ENCODE results near the gene RSRC1. TPM values are rescaled to one million over a fixed set of nuclear protein-coding genes. Genes with fewer than 3 reads are reported as not detected.

Gene RSRC1
- total RNA-seq, 3 donors from 2014 or later, result 26.6 to 41.9 (median 29.9) TPM

GRCh38 chr3:158200955-158201354 lies 91.1 kb downstream of the RSRC1 start:
- no peak for DNase-seq
- Histone ChIP-seq H3K4me1 (ENCODE audit: low read depth) (no peaks in the 10 kb centered on the region), H3K9me3 (peaks cover 32% of the 10 kb centered on the region), H3K4me3 (no peak overlapping the region), H3K36me3 (ENCODE audit: low read depth) (no peaks in the 10 kb centered on the region)
- ATAC-seq, result no peak
- TF ChIP-seq CTCF (IDR thresholded peaks at IDR 0.05), result no peak
- intact Hi-C loops (cut with DNase I, micrococcal nuclease), result no loop called here

- TF ChIP-seq CTCF (IDR thresholded peaks at IDR 0.05), result no peak
- H3K9me3 ChIP-seq, result peaks cover 14% of the 10 kb centered on the region
- no peaks in the 10 kb centered on the region for H3K4me1 ChIP-seq (ENCODE audit: low read depth)
- no peak overlapping the region for H3K4me3 ChIP-seq
- ATAC-seq (no peak), DNase-seq (no peak)
- no peaks in the 10 kb centered on the region for H3K36me3 ChIP-seq (ENCODE audit: low read depth)
- intact Hi-C loops (cut with DNase I, micrococcal nuclease), result no loop called here
These were observed 95.4 kb downstream of the RSRC1 start for GRCh38 chr3:158205324-158205723.

GRCh38 chr3:158205994-158206393 lies 96.1 kb downstream of the RSRC1 start:
- DNase-seq, result no peak
- no peak for ATAC-seq
- intact Hi-C loops (cut with DNase I, micrococcal nuclease), result no loop called here
- Histone ChIP-seq H3K4me1 (ENCODE audit: low read depth) (no peaks in the 10 kb centered on the region), H3K4me3 (no peak overlapping the region), H3K9me3 (peaks cover 7% of the 10 kb centered on the region), H3K36me3 (ENCODE audit: low read depth) (no peaks in the 10 kb centered on the region)
- no peak for TF ChIP-seq CTCF (IDR thresholded peaks at IDR 0.05)

GRCh38 chr3:158210067-158210466 lies 100.2 kb downstream of the RSRC1 start:
- H3K9me3 ChIP-seq, result no peaks in the 10 kb centered on the region
- no peak for TF ChIP-seq CTCF (IDR thresholded peaks at IDR 0.05)
- no peaks in the 10 kb centered on the region for H3K36me3 ChIP-seq (ENCODE audit: low read depth)
- no peak overlapping the region for H3K4me3 ChIP-seq
- ATAC-seq (no peak), DNase-seq (no peak)
- intact Hi-C loops (cut with DNase I, micrococcal nuclease), result no loop called here
- no peaks in the 10 kb centered on the region for H3K4me1 ChIP-seq (ENCODE audit: low read depth)

- TF ChIP-seq CTCF (IDR thresholded peaks at IDR 0.05), result no peak
- H3K4me1 ChIP-seq (ENCODE audit: low read depth), result no peaks in the 10 kb centered on the region
- no peak for DNase-seq
- H3K9me3 ChIP-seq, result no peaks in the 10 kb centered on the region
- no peaks in the 10 kb centered on the region for H3K36me3 ChIP-seq (ENCODE audit: low read depth)
- no peak overlapping the region for H3K4me3 ChIP-seq
- ATAC-seq, result no peak
- intact Hi-C loops (cut with DNase I, micrococcal nuclease), result no loop called here
These were observed 103.6 kb downstream of the RSRC1 start for GRCh38 chr3:158213461-158213860.

- TF ChIP-seq CTCF (IDR thresholded peaks at IDR 0.05), result no peak
- Histone ChIP-seq H3K36me3 (ENCODE audit: low read depth) (no peaks in the 10 kb centered on the region), H3K9me3 (no peaks in the 10 kb centered on the region), H3K4me3 (no peak overlapping the region), H3K4me1 (ENCODE audit: low read depth) (no peaks in the 10 kb centered on the region)
- ATAC-seq (no peak), DNase-seq (no peak)
- intact Hi-C loops (cut with DNase I, micrococcal nuclease), result no loop called here
These were observed 108.1 kb downstream of the RSRC1 start for GRCh38 chr3:158217992-158218391.
